ENCODE measurements around the gene LRRC49. TPM values are rescaled to one million over a fixed set of nuclear protein-coding genes. Genes with fewer than 3 reads are reported as not detected.
A peak's percentile ranks its signal among the peaks of the same experiment; 100 is the strongest.

The LRRC49 gene
- polyA plus RNA-seq, 1 donor (not counting 4 experiments of a cell fraction or from before 2014, with no cell fraction given), result 9.9 TPM

GRCh38 chr15:70852501-70853317 lies 39.9 kb upstream of the LRRC49 start:
- H3K9me3 ChIP-seq (ENCODE audit: control insufficient read depth, low read depth, low read length), result no peaks in the 10 kb centered on the region
- no peak overlapping the region for H2AFZ ChIP-seq (ENCODE audit: control insufficient read depth, low read length)
- peaks cover 36% of the 10 kb centered on the region for H3K4me1 ChIP-seq (ENCODE audit: control insufficient read depth, extremely low read depth, insufficient read depth, low read length)
- peak overlapping the region; percentile 87 for H3K4me2 ChIP-seq (ENCODE audit: control insufficient read depth, extremely low read depth, insufficient read depth, low read depth, low read length)
- H3K79me2 ChIP-seq (ENCODE audit: control insufficient read depth, insufficient read depth, low read length), result peaks cover 5% of the 10 kb centered on the region
- peak; percentile 92 for FAIRE-seq
- dilution Hi-C loops (cut with MboI; ENCODE audit: extremely low pct_ligation_motif_present, low sequenced_read_pairs), result no loop called here
- peaks cover 6 to 7% of the 10 kb centered on the region in 2 experiments for H3K36me3 ChIP-seq (ENCODE audit: control insufficient read depth in 2 of 2, extremely low read depth in 1 of 2, insufficient read depth in 2 of 2, low read length in 2 of 2)
- H3K9me1 ChIP-seq (ENCODE audit: control insufficient read depth, extremely low read depth, insufficient read depth, low read length), result no peaks in the 10 kb centered on the region
- TF ChIP-seq CTCF (optimal IDR thresholded peaks at IDR 0.05 in 1 of 3, IDR thresholded peaks at IDR 0.05 in 1 of 3, conservative IDR thresholded peaks at IDR 0.05 in 1 of 3; ENCODE audit: extremely low read depth in 1 of 3, insufficient read depth in 2 of 3, low read length in 3 of 3) (no peak), EZH2 (IDR thresholded peaks at IDR 0.05; ENCODE audit: low read length) (no peak)
- H3K4me3 ChIP-seq (ENCODE audit: control insufficient read depth in 2 of 3, extremely low read depth in 1 of 3, insufficient read depth in 2 of 3, low read depth in 1 of 3, low read length in 3 of 3), result peak overlapping the region; percentile 60 to 94 (median 80)
- peak overlapping the region; percentile 82 for H3K27ac ChIP-seq (ENCODE audit: control insufficient read depth, insufficient read depth, low read length)
- H4K20me1 ChIP-seq (ENCODE audit: control insufficient read depth, extremely low read depth, insufficient read depth, low read length), result no peaks in the 10 kb centered on the region
- no peak for DNase-seq (ENCODE audit: low read depth, low spot score)
- H3K27me3 ChIP-seq (ENCODE audit: control insufficient read depth, extremely low read depth, insufficient read depth, low read length), result no peaks in the 10 kb centered on the region
- H3K9ac ChIP-seq (ENCODE audit: control insufficient read depth, extremely low read depth, insufficient read depth, low read length), result peak overlapping the region; percentile 92

- FAIRE-seq (no peak), DNase-seq (ENCODE audit: low read depth, low spot score) (no peak)
- peaks cover 5% of the 10 kb centered on the region for H3K79me2 ChIP-seq (ENCODE audit: control insufficient read depth, insufficient read depth, low read length)
- peak overlapping the region; percentile 82 for H3K27ac ChIP-seq (ENCODE audit: control insufficient read depth, insufficient read depth, low read length)
- H3K27me3 ChIP-seq (ENCODE audit: control insufficient read depth, extremely low read depth, insufficient read depth, low read length), result no peaks in the 10 kb centered on the region
- H2AFZ ChIP-seq (ENCODE audit: control insufficient read depth, low read length), result peak overlapping the region; percentile 65
- dilution Hi-C loops (cut with MboI; ENCODE audit: extremely low pct_ligation_motif_present, low sequenced_read_pairs), result no loop called here
- H4K20me1 ChIP-seq (ENCODE audit: control insufficient read depth, extremely low read depth, insufficient read depth, low read length), result no peaks in the 10 kb centered on the region
- no peaks in the 10 kb centered on the region for H3K9me1 ChIP-seq (ENCODE audit: control insufficient read depth, extremely low read depth, insufficient read depth, low read length)
- H3K4me1 ChIP-seq (ENCODE audit: control insufficient read depth, extremely low read depth, insufficient read depth, low read length), result peaks cover 36% of the 10 kb centered on the region
- peak overlapping the region; percentile 87 for H3K4me2 ChIP-seq (ENCODE audit: control insufficient read depth, extremely low read depth, insufficient read depth, low read depth, low read length)
- peaks cover 6 to 7% of the 10 kb centered on the region in 2 experiments for H3K36me3 ChIP-seq (ENCODE audit: control insufficient read depth in 2 of 2, extremely low read depth in 1 of 2, insufficient read depth in 2 of 2, low read length in 2 of 2)
- no peaks in the 10 kb centered on the region for H3K9me3 ChIP-seq (ENCODE audit: control insufficient read depth, low read depth, low read length)
- TF ChIP-seq CTCF (optimal IDR thresholded peaks at IDR 0.05 in 1 of 3, IDR thresholded peaks at IDR 0.05 in 1 of 3, conservative IDR thresholded peaks at IDR 0.05 in 1 of 3; ENCODE audit: extremely low read depth in 1 of 3, insufficient read depth in 2 of 3, low read length in 3 of 3) (no peak), EZH2 (IDR thresholded peaks at IDR 0.05; ENCODE audit: low read length) (no peak)
- H3K4me3 ChIP-seq (ENCODE audit: control insufficient read depth in 2 of 3, extremely low read depth in 1 of 3, insufficient read depth in 2 of 3, low read depth in 1 of 3, low read length in 3 of 3), result peak overlapping the region; percentile 60 to 94 (median 80)
- H3K9ac ChIP-seq (ENCODE audit: control insufficient read depth, extremely low read depth, insufficient read depth, low read length), result peak overlapping the region; percentile 92
Measured at GRCh38 chr15:70853318-70853972, 39.2 kb upstream of the LRRC49 start.

Measured in keratinocyte (primary cell).